ENCODE results near the gene RARRES2. TPM values are rescaled to one million over a fixed set of nuclear protein-coding genes. Genes with fewer than 3 reads are reported as not detected.
A peak's percentile ranks its signal among the peaks of the same experiment; 100 is the strongest.

RARRES2 gene
- total RNA-seq, 1 donor from 2014 or later = 261 TPM

GRCh38 chr7:150365673-150366398 is 24.4 kb upstream of the RARRES2 start:
- ATAC-seq (no peak), DNase-seq (ENCODE audit: low spot score) (peak; percentile 14)
- intact Hi-C loops (cut with DNase I) = no loop called here

- ATAC-seq = no peak
- DNase-seq (ENCODE audit: low spot score) = peak; percentile 12
- intact Hi-C loops (cut with DNase I) = no loop called here
Measured at GRCh38 chr7:150365194-150365593, 23.8 kb upstream of the RARRES2 start.

GRCh38 chr7:150363872-150364271 is 22.4 kb upstream of the RARRES2 start:
- intact Hi-C loops (cut with DNase I) = no loop called here
- ATAC-seq (no peak), DNase-seq (ENCODE audit: low spot score) (no peak)

GRCh38 chr7:150363370-150363769 is 21.9 kb upstream of the RARRES2 start:
- DNase-seq (ENCODE audit: low spot score) (no peak), ATAC-seq (no peak)
- intact Hi-C loops (cut with DNase I) = no loop called here

GRCh38 chr7:150361807-150362621 is 20.6 kb upstream of the RARRES2 start:
- ATAC-seq (no peak), DNase-seq (ENCODE audit: low spot score) (peak; percentile 45)
- intact Hi-C loops (cut with DNase I) = no loop called here

- intact Hi-C loops (cut with DNase I) = no loop called here
- DNase-seq (ENCODE audit: low spot score) (peak; percentile 41), ATAC-seq (no peak)
Measured at GRCh38 chr7:150361402-150361801, 20.0 kb upstream of the RARRES2 start.

- ATAC-seq (no peak), DNase-seq (ENCODE audit: low spot score) (no peak)
- intact Hi-C loops (cut with DNase I) = no loop called here
Measured at GRCh38 chr7:150360363-150361058, 19.1 kb upstream of the RARRES2 start.

- intact Hi-C loops (cut with DNase I) = no loop called here
- DNase-seq (ENCODE audit: low spot score) (peak; percentile 21), ATAC-seq (no peak)
Measured at GRCh38 chr7:150359622-150360362, 18.4 kb upstream of the RARRES2 start.

GRCh38 chr7:150358988-150359621 is 17.7 kb upstream of the RARRES2 start:
- intact Hi-C loops (cut with DNase I) = no loop called here
- DNase-seq (ENCODE audit: low spot score) (peak; percentile 5), ATAC-seq (no peak)

- intact Hi-C loops (cut with DNase I) = no loop called here
- ATAC-seq (no peak), DNase-seq (ENCODE audit: low spot score) (no peak)
Measured at GRCh38 chr7:150358433-150358832, 17.0 kb upstream of the RARRES2 start.

GRCh38 chr7:150357771-150358427 is 16.5 kb upstream of the RARRES2 start:
- intact Hi-C loops (cut with DNase I) = no loop called here
- DNase-seq (ENCODE audit: low spot score) (peak; percentile 17), ATAC-seq (no peak)

GRCh38 chr7:150357270-150357669 is 15.8 kb upstream of the RARRES2 start:
- DNase-seq (ENCODE audit: low spot score) = peak; percentile 52
- intact Hi-C loops (cut with DNase I) = no loop called here
- ATAC-seq = no peak

GRCh38 chr7:150356265-150356897 is 15.0 kb upstream of the RARRES2 start:
- ATAC-seq = no peak
- intact Hi-C loops (cut with DNase I) = no loop called here
- DNase-seq (ENCODE audit: low spot score) = peak; percentile 35

- no peak for ATAC-seq
- intact Hi-C loops (cut with DNase I) = no loop called here
Measured at GRCh38 chr7:150355666-150356059, 14.2 kb upstream of the RARRES2 start.

GRCh38 chr7:150351587-150352194 is 10.3 kb upstream of the RARRES2 start:
- intact Hi-C loops (cut with DNase I) = no loop called here
- peak; percentile 15 for DNase-seq (ENCODE audit: low spot score)
- no peak for ATAC-seq

More at GRCh38 chr7:150355666-150356059, 14.2 kb upstream of the RARRES2 start:
- no peak for DNase-seq (ENCODE audit: low spot score)

- ATAC-seq (no peak), DNase-seq (ENCODE audit: low spot score) (peak; percentile 26)
- intact Hi-C loops (cut with DNase I) = no loop called here
Measured at GRCh38 chr7:150346922-150347321, 5.5 kb upstream of the RARRES2 start.

- intact Hi-C loops (cut with DNase I) = no loop called here
- no peak for ATAC-seq
- no peak for DNase-seq (ENCODE audit: low spot score)
Measured at GRCh38 chr7:150345012-150345411, 3.6 kb upstream of the RARRES2 start.

Measured in sciatic nerve (tissue), 2 donors.